HG03064 (cell line): Measurements from ENCODE around the gene IQGAP1.
"Not testable (repeated sequence)": the region's sequence is repeated elsewhere in the genome, so short reads cannot be mapped to it uniquely, and the experiment has no call there.

Experiments used
- ATAC-seq: cut with Tn5 transposase; IDR thresholded peaks from one replicate; pipeline ENCODE4 v1.9.1; 2021; ENCODE audit warnings: low read depth; ENCODE audit not compliant: unreplicated experiment

The IQGAP1 gene

GRCh38 chr15:90409587-90409986 lies 21.5 kb downstream of the IQGAP1 start:
- not testable (repeated sequence) for ATAC-seq

DNA sequence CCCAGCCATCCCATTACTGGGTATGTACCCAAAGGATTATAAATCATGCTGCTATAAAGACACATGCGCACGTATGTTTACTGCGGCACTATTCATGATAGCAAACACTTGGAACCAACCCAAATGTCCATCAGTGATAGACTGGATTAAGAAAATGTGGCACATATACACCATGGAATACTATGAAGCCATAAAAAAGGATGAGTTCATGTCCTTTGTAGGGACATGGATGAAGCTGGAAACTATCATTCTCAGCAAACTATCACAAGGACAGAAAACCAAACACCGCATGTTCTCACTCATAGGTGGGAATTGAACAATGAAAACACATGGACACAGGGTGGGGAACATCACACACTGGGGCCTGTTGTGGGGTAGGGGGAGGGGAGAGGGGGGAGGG lies 22.3 kb downstream of the IQGAP1 start:
- ATAC-seq, result not testable (repeated sequence)

DNA sequence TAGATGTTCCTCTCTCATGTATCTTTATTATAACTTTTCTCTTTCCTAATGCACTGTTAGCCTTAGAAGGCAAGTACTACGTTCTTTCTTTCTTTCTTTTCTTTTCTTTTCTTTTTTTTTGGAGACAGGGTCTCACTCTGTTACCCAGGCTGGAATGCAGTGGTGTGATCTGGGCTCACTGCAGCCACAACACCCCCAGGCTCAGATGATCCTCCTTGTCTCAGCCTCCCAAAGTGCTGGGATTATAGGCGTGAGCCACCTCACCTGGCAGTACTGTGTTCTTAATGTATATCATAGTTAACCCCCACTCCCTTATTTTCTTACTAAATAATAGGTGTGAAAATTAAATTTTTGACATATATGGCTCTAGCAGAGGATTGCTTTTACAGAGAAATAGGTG lies 23.1 kb downstream of the IQGAP1 start:
- ATAC-seq, result no peak

DNA sequence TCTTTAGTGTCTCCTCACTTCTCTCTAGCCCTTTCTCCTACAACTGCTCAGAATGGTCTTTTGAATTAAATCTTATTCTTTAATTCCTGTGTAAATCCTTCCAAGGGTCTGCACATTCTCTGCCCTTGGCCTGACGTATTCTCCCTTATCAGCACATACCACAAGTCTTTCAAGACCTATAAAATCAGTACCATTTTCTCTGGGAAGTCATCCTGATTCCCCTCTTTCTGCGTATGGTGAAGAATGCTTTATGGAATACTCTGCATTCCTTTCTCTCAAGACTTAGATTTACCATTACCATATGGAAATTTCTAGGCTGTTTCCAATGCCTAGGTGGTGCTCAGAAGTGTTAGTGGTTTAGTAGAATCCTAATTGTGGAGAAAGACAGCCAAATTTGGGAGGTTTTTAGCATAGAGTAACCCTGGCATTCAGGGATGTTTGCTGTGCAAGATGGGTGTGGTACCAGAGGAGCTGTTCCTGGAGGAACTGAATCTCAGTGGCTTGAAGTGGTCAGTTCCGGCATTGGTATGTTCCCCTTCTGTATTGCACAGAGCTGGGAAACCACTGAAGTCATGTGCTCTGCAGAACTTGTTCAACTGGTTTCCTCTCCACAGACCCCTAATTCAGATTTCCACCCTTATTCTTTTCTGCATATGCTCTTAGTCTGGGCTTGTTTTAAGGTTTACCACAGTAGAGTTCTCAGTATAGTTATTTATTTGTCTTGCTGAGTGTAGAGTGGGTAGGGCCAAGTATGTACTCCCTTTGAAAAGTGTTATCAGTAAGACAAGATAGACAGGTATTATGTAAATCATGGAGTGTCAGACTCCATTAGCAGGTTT lies 24.5 kb downstream of the IQGAP1 start:
- ATAC-seq, result peak; percentile 87

DNA sequence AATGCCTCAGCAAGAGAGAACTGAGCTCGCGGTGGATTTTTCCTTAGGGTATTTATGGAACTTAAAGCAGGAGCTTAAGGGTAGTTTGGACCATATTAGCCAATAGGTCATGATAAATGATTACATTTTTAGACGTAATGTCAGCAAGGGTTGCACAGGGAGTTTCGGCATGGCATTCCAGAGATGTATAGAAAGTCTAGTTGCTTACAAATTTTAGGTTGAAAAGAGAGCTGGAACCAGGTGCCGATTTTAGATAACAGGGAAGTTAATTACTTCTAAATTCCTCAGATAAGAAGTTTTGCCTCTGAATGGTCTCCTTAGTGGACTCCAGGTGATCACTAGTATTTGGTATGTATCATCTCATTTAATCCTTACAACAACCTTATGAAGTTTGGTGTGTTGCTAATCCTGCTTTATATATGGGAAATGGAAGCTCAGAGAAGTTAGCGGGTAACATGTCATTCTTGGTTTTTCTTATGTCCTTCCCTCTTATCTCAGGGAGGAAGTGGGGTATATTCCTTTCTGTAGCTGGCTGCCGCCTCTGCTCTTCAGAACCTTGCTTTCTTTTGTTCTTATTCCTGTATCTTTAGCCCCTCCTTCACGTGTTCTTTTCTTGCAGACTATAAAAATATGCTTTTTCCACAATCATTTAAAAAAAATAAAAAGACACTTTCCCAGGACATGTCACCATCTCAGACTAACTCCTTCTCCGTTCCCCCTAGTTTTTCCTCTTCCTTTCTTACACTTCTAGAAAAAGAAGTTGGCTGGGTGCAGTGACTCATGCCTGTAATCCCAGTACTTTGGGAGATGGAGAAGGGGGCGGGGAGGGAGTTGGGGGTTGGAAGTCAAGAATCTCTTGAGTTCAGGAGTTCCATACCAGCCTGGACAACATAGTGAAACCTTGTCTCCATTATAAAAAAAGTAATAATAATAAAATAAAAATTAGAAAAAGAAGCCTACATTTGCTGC lies 25.7 kb downstream of the IQGAP1 start:
- ATAC-seq, result no peak

DNA sequence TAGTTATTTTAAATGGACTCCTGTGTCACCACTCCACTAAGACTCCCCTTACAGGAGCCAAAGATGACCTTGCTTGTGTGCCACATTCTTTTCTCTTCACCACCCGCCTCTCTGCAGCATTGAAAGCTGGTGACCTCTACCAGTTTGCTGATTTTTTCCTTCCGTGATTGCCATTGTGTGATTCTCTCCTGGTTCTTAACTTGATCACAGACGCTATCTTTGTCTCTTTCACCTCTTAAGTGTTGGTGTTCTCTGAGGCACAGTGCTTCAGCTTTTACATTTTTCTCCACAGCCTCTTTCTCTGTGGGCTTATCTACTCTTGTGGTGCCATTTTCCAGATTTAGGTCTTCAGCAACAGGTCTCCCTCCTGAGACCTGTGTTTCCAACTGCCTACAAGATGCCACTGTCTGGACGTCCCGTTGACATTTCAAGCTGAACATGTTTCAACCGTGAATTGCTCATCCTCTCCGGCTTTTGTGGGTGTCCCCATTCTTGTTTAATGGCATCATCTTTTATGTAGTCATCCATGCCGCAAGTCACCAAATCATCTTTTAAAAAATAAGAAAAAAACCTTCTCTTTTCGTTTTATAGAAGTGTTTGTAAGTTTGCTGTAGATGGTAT lies 26.5 kb downstream of the IQGAP1 start:
- no peak for ATAC-seq

- not testable (repeated sequence) for ATAC-seq
Measured at GRCh38 chr15:90416052-90416451, 28.0 kb downstream of the IQGAP1 start.

DNA sequence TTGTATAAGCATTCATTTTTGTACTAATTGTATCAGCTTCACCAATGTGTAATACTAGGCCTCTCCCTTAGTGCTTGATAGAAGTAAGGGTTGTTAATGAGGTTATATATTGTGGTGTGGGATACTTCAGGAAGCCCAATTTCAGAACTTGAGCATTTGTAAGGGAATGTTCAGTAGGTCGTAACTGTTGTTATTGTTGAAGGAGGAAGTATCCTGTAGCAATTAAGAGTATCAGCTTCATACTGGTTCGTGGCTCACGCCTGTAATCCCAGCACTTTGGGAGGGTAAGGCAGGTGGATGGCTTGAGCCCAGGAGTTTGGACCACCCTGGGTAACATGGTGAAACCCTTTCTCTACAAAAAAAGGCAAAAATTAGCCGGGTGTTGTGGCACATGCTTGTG lies 30.6 kb downstream of the IQGAP1 start:
- ATAC-seq, result no peak

DNA sequence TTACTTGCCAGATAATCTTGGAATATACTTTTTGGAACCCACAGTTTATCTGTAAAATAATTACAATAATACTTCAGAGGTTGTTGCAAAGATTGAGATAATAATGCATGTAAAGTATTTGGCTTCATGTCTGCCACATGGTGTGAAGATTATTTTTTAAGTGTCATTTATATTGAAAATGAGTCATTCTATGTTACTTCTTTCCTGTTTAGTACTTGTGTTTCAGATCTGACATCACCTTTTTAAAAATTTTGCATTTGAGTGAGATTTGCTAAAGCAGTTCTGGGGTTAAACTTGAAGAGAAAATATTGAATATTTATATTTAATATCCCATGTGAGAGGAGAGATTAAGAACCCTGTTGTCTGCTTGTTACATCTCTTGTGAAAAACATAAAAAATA lies 31.2 kb downstream of the IQGAP1 start:
- no peak for ATAC-seq

GRCh38 chr15:90419738-90420406 lies 31.8 kb downstream of the IQGAP1 start:
- ATAC-seq, result no peak

DNA sequence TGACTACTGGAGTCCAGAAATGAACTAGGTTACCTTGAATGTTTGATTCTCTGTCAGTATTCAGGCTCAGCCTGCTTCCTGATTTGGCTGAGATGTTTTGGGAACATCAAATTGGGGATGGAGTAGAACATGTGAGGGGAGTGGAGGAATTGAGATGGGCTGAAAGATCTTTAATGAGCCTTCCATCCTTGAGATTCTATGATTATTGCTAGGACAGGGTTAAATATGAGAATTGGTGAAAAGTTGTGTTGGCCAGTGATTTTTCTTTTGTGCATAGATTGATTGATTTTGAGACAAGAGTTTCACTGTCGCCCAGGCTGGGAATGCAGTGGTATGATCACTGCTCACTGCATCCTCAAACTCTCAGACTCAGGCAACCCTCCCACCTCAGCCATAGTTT lies 32.4 kb downstream of the IQGAP1 start:
- ATAC-seq, result no peak

DNA sequence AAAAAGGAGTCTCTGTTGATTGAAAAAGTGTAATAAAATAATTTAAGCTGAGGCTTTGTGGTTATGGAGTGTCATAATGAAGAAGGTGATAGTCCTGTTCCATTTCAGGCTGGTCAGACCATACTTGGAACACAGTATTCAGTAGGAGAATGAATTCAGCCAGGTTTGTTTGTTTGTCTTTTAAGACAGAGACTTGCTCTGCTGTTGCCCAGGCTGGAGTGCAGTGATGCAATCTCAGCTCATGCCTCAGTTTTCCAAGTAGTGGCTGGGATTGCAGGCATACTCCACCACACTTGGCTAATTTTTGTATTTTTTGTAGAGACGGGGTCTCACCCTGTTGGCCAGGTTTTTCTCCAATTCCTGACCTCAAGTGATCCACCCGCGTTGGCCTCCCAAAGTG lies 33.5 kb downstream of the IQGAP1 start:
- ATAC-seq, result no peak

DNA sequence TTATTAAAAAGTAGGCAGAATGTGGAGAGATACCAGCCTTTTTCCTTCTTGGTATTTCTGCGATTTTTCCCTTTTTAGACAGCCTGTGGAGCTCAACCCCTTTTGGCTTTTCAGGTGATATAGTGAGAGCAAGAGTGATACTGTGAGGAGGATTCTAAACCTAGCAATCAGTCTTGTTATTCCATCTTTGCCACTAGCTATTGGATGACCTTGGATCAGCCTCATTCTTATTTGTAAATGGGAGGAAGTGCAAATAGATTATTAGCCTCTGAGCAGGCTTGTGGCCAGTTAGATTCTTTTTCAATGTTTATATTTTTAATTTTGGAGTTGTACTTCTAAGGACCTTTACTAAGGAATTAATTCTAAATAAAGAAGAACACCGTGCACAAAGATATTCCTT lies 34.0 kb downstream of the IQGAP1 start:
- no peak for ATAC-seq

DNA sequence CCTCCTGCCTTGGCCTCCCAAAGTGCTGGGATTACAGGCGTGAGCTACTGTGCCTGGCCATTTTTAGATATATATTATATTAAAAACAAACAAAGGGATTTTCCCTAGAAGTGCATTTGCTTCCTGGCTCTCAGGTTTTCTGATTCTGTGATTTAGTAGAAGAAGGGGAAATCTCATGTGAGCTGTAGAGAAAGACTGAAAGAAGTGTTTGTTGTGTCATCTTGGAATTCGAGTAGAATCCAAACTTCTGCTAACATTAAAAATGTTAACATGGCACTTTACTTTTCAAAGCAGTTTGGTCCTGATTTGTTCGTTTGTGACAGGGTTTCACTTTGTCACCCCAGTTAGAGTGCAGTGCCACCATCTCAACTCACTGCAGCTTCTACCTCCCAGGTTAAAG lies 34.9 kb downstream of the IQGAP1 start:
- no peak for ATAC-seq

DNA sequence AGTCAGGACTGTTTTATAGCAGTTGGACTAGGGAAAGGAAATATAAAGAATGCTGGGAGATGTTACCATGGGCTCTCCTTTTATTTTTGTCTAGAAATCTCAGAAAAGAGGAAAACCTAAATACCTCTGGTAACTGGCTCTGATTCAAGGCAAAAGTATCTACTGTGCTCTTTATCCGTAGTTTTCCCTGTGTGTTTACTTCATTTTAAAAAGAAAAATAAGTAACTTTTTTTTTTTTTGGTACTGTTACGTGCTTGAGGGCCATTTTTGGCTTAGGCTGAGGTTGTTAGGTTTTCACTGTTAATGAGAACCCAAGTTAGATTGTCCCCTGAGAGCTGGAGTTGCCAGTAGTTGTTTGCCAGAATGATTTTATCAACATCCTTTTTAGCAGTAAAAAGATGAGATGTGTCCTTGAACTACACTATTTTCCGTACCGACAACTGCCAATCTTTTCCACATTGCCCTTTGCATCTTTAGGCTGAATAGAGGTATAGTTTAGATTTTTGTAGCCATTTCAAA lies 35.8 kb downstream of the IQGAP1 start:
- no peak for ATAC-seq

DNA sequence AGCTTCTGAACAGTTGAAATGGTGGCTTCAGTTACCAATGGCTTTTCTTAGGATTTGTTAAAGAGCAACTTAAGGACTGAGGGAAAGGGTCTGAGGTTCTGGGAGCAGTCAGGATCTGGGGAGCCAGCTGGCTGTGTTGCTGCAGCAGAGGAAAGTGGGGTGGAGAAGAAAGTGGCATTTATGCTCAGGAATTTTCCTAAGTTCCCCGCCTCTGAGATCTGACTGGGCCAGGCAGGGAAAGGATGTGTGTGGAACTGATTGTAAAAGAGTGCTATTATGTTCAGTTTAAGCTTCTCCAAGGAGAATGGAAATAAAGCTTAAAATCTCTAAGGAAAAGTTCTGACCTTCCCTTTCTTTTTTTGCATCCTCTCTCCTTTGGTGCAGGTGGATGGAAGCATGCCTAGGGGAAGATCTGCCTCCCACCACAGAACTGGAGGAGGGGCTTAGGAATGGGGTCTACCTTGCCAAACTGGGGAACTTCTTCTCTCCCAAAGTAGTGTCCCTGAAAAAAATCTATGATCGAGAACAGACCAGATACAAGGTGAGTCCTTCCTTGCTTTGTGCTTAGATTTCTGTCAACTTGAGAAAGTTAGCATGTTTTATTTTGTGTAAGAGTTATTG lies 37.8 kb downstream of the IQGAP1 start:
- ATAC-seq, result no peak

DNA sequence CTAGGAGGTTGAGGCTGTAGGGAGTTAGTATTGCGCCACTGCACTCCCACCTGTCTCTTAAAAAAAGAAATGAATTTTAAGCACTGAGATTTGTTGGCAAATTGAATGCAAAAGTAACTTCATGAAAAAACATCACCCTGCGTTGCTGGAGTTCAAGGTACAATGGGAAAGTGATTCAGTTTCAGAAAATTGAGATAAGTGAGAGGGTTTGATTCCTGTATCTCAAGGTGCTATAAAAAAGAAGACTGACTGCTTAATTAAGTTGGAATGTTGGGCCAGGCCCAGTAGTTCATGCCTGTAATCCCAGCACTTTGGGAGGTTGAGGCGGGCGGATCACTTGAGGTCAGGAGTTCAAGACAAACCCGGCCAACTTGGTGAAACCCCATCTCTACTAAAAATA lies 39.1 kb downstream of the IQGAP1 start:
- no peak for ATAC-seq

DNA sequence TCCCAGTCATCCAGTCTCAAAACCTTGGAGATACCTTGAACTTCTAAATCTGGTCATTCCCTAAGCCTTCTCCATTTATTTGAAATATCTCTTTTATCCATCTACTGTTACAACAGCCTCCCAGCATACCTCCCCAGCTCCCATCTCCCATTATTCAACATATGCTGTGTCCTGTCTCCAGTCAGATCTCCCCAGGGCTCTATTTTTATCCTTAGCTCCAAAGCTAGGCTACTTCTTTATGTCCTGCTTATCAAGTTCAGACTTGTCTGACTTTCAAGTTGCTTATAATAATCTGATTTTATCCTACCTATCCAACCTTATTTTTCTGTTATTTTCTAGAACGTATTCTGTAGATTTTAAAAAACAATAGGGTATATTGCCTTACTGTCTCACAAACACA lies 44.2 kb downstream of the IQGAP1 start:
- ATAC-seq, result no peak

DNA sequence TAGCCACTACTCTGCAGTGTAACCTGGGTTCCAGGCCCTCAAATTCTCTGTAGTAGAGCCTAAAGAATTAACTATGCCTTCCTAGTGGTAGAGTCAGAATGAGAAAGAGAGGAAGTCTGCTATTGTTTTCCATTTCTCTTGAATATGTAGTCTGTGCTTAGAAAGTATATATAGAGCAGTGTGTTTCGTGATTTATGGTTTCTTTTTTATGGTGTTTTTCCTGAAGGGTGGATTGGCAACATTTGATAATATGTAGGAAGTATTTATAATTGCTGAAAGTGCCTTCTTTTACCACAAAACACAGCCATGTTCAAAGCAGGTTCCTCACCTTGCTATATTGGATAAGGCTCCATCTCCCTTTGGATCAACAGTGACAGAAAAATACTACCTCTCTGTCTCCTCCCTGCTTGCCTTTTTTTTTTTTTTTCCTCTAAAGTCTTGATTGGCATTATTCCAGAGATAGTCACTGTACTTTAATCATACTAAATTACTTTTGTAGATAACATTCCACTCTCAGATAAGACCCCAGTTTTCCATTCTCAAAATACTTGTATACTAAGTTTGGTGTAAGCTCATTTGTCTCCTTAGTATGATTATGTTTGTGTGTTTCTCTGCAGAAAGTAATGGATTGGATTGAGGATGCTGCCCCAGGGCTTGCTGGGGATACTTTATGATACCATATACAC lies 47.8 kb downstream of the IQGAP1 start:
- ATAC-seq, result no peak
